GM23338 (cell line): Measurements from ENCODE around the gene TNK2. TPM values are rescaled to one million over a fixed set of nuclear protein-coding genes. Genes with fewer than 3 reads are reported as not detected.

ENCODE experiments used
- ATAC-seq: fragments of 200-7000 bp; cut with Tn5 transposase; 3 replicates; pipeline ENCODE4 v1.9.1; 2020
- DNase-seq: peaks from one replicate; pipeline ENCODE4 v3.0.0-alpha.2; 2015; ENCODE audit warnings: low spot score
- H2AFZ ChIP-seq: fragments of 200-600 bp; sonication (generic); 2 replicates; pipeline ENCODE4 v1.8.0; 2016; ENCODE audit warnings: antibody characterized with exemption, mild to moderate bottlenecking, moderate library complexity
- H3F3A ChIP-seq: fragments of 200-600 bp; sonication (generic); replicated peaks from 2 replicates; pipeline ENCODE4 v1.8.0; 2017; ENCODE audit warnings: antibody characterized with exemption, mixed run types, low read depth
- H3K27ac ChIP-seq: fragments of 200-600 bp; sonication (generic); 2 replicates; pipeline ENCODE4 v1.6.1; 2016; ENCODE audit warnings: low read depth
- H3K27me3 ChIP-seq: fragments of 200-600 bp; sonication (generic); 2 replicates; pipeline ENCODE4 v1.8.0; 2016; ENCODE audit warnings: mild to moderate bottlenecking, mixed run types, moderate library complexity; ENCODE audit not compliant: insufficient read depth
- H3K36me3 ChIP-seq: fragments of 200-600 bp; sonication (generic); 2 replicates; pipeline ENCODE4 v1.8.0; 2016; ENCODE audit warnings: mild to moderate bottlenecking; ENCODE audit not compliant: insufficient read depth
- H3K4me1 ChIP-seq: fragments of 200-600 bp; sonication (generic); 2 replicates; pipeline ENCODE4 v1.8.0; 2016; ENCODE audit warnings: mild to moderate bottlenecking, moderate library complexity; ENCODE audit not compliant: insufficient read depth
- H3K4me2 ChIP-seq: fragments of 200-600 bp; sonication (generic); 2 replicates; pipeline ENCODE4 v1.7.1; 2017; ENCODE audit warnings: mixed run types
- H3K4me3 ChIP-seq: fragments of 200-600 bp; sonication (generic); 2 replicates; pipeline ENCODE4 v1.6.1; 2016; ENCODE audit warnings: mixed run types
- H3K79me2 ChIP-seq: fragments of 200-600 bp; sonication (generic); replicated peaks from 2 replicates; pipeline ENCODE4 v1.8.0; 2017; ENCODE audit warnings: mild to moderate bottlenecking; ENCODE audit not compliant: insufficient read depth
- H3K9me2 ChIP-seq: fragments of 200-600 bp; sonication (generic); 2 replicates; pipeline ENCODE4 v1.8.0; 2017; ENCODE audit not compliant: insufficient read depth
- H4K20me1 ChIP-seq: fragments of 200-600 bp; sonication (generic); replicated peaks from 2 replicates; pipeline ENCODE4 v1.8.0; 2017; ENCODE audit warnings: mild to moderate bottlenecking; ENCODE audit not compliant: insufficient read depth
- H3K27ac Mint-ChIP-seq: 2 replicates; pipeline ENCODE4 v1.8.0; 2020; ENCODE audit warnings: inconsistent platforms, mild to moderate bottlenecking, moderate library complexity, mixed read lengths
- H3K27me3 Mint-ChIP-seq: 3 replicates; pipeline ENCODE4 v1.8.0; 2022; ENCODE audit warnings: low read depth, mild to moderate bottlenecking, moderate library complexity, mixed read lengths, inconsistent platforms; ENCODE audit not compliant: insufficient read depth, poor library complexity
- H3K36me3 Mint-ChIP-seq: 3 replicates; pipeline ENCODE4 v1.8.0; 2021; ENCODE audit warnings: low read depth, mild to moderate bottlenecking, inconsistent platforms, moderate library complexity, mixed read lengths
- H3K4me1 Mint-ChIP-seq: 3 replicates; pipeline ENCODE4 v1.8.0; 2020; ENCODE audit warnings: mild to moderate bottlenecking, inconsistent platforms, mixed read lengths
- H3K4me3 Mint-ChIP-seq: 3 replicates; pipeline ENCODE4 v1.8.0; 2021; ENCODE audit warnings: moderate library complexity, mild to moderate bottlenecking, inconsistent platforms, mixed read lengths
- H3K9me3 Mint-ChIP-seq: 3 replicates; pipeline ENCODE4 v1.8.0; 2020; ENCODE audit warnings: moderate library complexity, mild to moderate bottlenecking, inconsistent platforms, mixed read lengths
- CREB1 ChIP-seq: fragments of 250-450 bp; sonication (Bioruptor Pico); IDR thresholded peaks from 2 replicates; pipeline ENCODE4 v1.5.0; 2020; ENCODE audit warnings: low read depth, mild to moderate bottlenecking, moderate library complexity
- EZH2 ChIP-seq: fragments of 200-600 bp; sonication (generic); IDR thresholded peaks from one replicate; pipeline ENCODE4 v1.8.0; 2017; ENCODE audit warnings: antibody characterized with exemption, mild to moderate bottlenecking, low read depth; ENCODE audit not compliant: unreplicated experiment
- JUNB ChIP-seq: IDR thresholded peaks from one replicate; pipeline ENCODE4 v1.6.1; 2016; ENCODE audit warnings: antibody characterized with exemption; ENCODE audit not compliant: unreplicated experiment
- NANOG ChIP-seq: IDR thresholded peaks from 2 replicates; pipeline ENCODE4 v1.6.1; 2016; ENCODE audit warnings: antibody characterized with exemption, borderline replicate concordance
- POLR2AphosphoS5 ChIP-seq: IDR thresholded peaks from 2 replicates; pipeline ENCODE4 v1.6.1; 2016; ENCODE audit warnings: antibody characterized with exemption, low read depth
- STAT1 ChIP-seq: IDR thresholded peaks from one replicate; pipeline ENCODE4 v1.6.1; 2016; ENCODE audit warnings: antibody characterized with exemption; ENCODE audit not compliant: unreplicated experiment
- ZNF114 ChIP-seq: fragments of 250-450 bp; sonication (Bioruptor Pico); IDR thresholded peaks from 2 replicates; pipeline ENCODE4 v1.5.0; 2020; ENCODE audit warnings: mild to moderate bottlenecking, moderate library complexity
- ZNF331 ChIP-seq: fragments of 250-450 bp; sonication (Bioruptor Pico); IDR thresholded peaks from 2 replicates; pipeline ENCODE4 v1.5.0; 2020; ENCODE audit warnings: low read depth, mild to moderate bottlenecking, moderate library complexity
- polyA plus RNA-seq: library from polyadenylated mRNA; unstranded; fragments of >200 nt; fragmentation: Nextera tagmentation; extraction: Ambion mirVana; gene quantifications from 2 replicates; pipeline ENCODE4 v1.2.1, GENCODE V29; 2016
- total RNA-seq: library from RNA; depleted of rRNA; stranded (reverse); fragments of >200 nt; shearing (Covaris generic); gene quantifications from 2 replicates; pipeline ENCODE4 v1.2.3, GENCODE V29; 2014
- TF ChIP-seq, protein P1 (sequence below), 2 experiments: fragments of 200-600 bp in 1 of 2; sonication (generic) in 1 of 2; conservative IDR thresholded peaks; 2 replicates each; pipeline versions ENCODE4 v1.5.1 to v1.6.1; 2016 to 2017; ENCODE audit warnings: antibody characterized with exemption in 2 of 2, low read depth in 2 of 2, mild to moderate bottlenecking in 2 of 2, moderate library complexity in 1 of 2
- TF ChIP-seq, protein P2 (sequence below): fragments of 250-450 bp; sonication (Bioruptor Pico); IDR thresholded peaks from 2 replicates; pipeline ENCODE4 v1.5.0; 2020; ENCODE audit warnings: mild to moderate bottlenecking, moderate library complexity

The TNK2 gene
- total and polyA plus RNA-seq, 2 experiments from 2014 or later = 10.0 to 22.5 TPM

DNA sequence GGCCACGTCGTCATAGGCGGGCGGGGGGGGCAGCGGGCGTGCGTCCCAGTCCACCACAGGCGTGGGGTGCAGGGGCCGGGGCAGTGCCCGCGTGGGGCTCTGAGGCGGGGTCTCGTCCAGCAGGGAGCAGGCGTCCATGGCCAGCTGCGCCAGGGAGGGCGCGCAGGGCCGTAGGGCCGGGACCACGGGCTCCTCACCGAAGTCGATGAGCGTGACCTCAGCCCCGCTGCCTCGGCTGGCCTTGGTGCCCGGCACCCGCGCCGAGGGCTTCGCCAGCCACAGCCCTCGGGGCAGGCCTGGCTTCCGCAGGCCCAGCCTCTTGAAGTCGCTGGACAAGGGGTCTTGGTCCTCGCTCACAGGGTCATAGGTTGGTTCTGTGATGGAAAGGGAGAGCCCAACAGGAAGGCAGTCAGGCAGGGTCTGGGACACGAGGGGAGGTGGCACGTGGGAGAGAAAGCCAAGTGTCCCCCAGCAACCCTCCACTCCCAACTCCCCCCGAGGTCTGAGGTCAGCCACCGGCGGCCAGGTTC lies 40.0 kb downstream of the TNK2 start:
- H3K4me3 ChIP-seq = no peak overlapping the region
- H3K27ac Mint-ChIP-seq = no peak overlapping the region
- H3K9me3 Mint-ChIP-seq = no peaks in the 10 kb centered on the region
- no peak overlapping the region for H3K4me2 ChIP-seq
- DNase-seq (no peak), ATAC-seq (no peak)
- no peak for TF ChIP-seq ZNF331 (CRISPR knock-in tag)
- no peak for TF ChIP-seq JUNB
- no peak for TF ChIP-seq EZH2
- no peak for TF ChIP-seq NANOG
- no peak for TF ChIP-seq STAT1
- H3K4me1 ChIP-seq = no peaks in the 10 kb centered on the region
- no peaks in the 10 kb centered on the region for H4K20me1 ChIP-seq
- no peaks in the 10 kb centered on the region for H3K79me2 ChIP-seq
- no peaks in the 10 kb centered on the region for H3K4me1 Mint-ChIP-seq
- no peak overlapping the region for H3K27ac ChIP-seq
- H3K27me3 ChIP-seq = no peaks in the 10 kb centered on the region
- H3K36me3 Mint-ChIP-seq = no peaks in the 10 kb centered on the region; the same call in 2 of the 3 replicates
- no peak overlapping the region for H3K4me3 Mint-ChIP-seq
- H3F3A ChIP-seq = no peaks in the 10 kb centered on the region
- peaks cover 8% of the 10 kb centered on the region for H3K27me3 Mint-ChIP-seq
- no peak overlapping the region for H2AFZ ChIP-seq
- H3K9me2 ChIP-seq = no peaks in the 10 kb centered on the region
- H3K36me3 ChIP-seq = no peaks in the 10 kb centered on the region

DNA sequence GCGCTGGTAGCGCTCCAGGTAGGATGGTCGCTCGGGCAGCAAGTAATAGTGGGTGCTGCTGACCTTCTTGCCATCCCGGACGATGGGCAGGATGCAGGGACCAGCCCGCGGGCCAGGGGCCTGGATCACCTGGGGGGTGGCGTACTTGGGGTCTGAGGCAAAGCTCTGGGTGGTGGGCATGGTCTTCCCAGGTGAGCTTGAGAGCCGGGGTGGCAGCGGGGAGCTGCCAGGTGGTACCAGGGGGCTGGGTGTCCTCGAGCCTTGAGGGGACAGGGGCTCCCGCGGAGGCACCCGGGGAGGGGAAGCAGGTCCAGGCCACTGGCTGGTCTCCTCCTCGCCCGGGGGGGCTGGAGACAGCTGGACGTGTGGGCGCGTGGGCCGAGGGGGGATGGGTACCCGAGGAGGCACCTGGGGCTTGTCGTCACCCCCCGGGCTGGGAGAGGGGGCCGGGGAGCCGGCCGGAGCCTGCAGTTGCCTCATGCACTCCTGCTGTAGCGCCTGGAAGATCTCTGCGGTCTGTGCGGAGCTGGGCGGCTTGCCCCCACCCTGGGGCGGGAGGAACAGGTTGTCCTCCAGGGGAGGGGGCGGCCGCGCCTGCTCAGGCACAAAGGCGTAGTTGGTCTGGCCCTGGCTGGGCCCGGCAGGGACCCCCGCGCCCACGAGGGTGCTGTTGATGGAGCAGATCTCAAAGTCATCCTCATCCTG lies 40.6 kb downstream of the TNK2 start:
- no peak overlapping the region for H3K27ac ChIP-seq
- H3K4me3 ChIP-seq = no peak overlapping the region
- H3K36me3 ChIP-seq = no peaks in the 10 kb centered on the region
- H2AFZ ChIP-seq = no peak overlapping the region
- H3K9me2 ChIP-seq = no peaks in the 10 kb centered on the region
- H4K20me1 ChIP-seq = no peaks in the 10 kb centered on the region
- Mint-ChIP-seq H3K36me3 (no peaks in the 10 kb centered on the region; the same call in 2 of the 3 replicates), H3K27me3 (peaks cover 7% of the 10 kb centered on the region), H3K4me3 (no peak overlapping the region), H3K4me1 (peaks cover 2% of the 10 kb centered on the region; the same call in 1 of the 3 replicates), H3K27ac (no peak overlapping the region), H3K9me3 (no peaks in the 10 kb centered on the region)
- H3K79me2 ChIP-seq = no peaks in the 10 kb centered on the region
- H3K27me3 ChIP-seq = no peaks in the 10 kb centered on the region
- no peak overlapping the region for H3K4me2 ChIP-seq
- H3F3A ChIP-seq = no peaks in the 10 kb centered on the region
- H3K4me1 ChIP-seq = no peaks in the 10 kb centered on the region
- no peak for DNase-seq
- ATAC-seq = no peak
- TF ChIP-seq POLR2AphosphoS5 (no peak), NANOG (no peak), STAT1 (no peak), ZNF114 (CRISPR knock-in tag) (no peak), CREB1 (CRISPR knock-in tag) (no peak)
- TF ChIP-seq, protein P1, sequence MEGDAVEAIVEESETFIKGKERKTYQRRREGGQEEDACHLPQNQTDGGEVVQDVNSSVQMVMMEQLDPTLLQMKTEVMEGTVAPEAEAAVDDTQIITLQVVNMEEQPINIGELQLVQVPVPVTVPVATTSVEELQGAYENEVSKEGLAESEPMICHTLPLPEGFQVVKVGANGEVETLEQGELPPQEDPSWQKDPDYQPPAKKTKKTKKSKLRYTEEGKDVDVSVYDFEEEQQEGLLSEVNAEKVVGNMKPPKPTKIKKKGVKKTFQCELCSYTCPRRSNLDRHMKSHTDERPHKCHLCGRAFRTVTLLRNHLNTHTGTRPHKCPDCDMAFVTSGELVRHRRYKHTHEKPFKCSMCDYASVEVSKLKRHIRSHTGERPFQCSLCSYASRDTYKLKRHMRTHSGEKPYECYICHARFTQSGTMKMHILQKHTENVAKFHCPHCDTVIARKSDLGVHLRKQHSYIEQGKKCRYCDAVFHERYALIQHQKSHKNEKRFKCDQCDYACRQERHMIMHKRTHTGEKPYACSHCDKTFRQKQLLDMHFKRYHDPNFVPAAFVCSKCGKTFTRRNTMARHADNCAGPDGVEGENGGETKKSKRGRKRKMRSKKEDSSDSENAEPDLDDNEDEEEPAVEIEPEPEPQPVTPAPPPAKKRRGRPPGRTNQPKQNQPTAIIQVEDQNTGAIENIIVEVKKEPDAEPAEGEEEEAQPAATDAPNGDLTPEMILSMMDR (conservative IDR thresholded peaks at IDR 0.05; ENCODE audit: low read depth in 2 of 2) = no peak
- TF ChIP-seq, protein P2, sequence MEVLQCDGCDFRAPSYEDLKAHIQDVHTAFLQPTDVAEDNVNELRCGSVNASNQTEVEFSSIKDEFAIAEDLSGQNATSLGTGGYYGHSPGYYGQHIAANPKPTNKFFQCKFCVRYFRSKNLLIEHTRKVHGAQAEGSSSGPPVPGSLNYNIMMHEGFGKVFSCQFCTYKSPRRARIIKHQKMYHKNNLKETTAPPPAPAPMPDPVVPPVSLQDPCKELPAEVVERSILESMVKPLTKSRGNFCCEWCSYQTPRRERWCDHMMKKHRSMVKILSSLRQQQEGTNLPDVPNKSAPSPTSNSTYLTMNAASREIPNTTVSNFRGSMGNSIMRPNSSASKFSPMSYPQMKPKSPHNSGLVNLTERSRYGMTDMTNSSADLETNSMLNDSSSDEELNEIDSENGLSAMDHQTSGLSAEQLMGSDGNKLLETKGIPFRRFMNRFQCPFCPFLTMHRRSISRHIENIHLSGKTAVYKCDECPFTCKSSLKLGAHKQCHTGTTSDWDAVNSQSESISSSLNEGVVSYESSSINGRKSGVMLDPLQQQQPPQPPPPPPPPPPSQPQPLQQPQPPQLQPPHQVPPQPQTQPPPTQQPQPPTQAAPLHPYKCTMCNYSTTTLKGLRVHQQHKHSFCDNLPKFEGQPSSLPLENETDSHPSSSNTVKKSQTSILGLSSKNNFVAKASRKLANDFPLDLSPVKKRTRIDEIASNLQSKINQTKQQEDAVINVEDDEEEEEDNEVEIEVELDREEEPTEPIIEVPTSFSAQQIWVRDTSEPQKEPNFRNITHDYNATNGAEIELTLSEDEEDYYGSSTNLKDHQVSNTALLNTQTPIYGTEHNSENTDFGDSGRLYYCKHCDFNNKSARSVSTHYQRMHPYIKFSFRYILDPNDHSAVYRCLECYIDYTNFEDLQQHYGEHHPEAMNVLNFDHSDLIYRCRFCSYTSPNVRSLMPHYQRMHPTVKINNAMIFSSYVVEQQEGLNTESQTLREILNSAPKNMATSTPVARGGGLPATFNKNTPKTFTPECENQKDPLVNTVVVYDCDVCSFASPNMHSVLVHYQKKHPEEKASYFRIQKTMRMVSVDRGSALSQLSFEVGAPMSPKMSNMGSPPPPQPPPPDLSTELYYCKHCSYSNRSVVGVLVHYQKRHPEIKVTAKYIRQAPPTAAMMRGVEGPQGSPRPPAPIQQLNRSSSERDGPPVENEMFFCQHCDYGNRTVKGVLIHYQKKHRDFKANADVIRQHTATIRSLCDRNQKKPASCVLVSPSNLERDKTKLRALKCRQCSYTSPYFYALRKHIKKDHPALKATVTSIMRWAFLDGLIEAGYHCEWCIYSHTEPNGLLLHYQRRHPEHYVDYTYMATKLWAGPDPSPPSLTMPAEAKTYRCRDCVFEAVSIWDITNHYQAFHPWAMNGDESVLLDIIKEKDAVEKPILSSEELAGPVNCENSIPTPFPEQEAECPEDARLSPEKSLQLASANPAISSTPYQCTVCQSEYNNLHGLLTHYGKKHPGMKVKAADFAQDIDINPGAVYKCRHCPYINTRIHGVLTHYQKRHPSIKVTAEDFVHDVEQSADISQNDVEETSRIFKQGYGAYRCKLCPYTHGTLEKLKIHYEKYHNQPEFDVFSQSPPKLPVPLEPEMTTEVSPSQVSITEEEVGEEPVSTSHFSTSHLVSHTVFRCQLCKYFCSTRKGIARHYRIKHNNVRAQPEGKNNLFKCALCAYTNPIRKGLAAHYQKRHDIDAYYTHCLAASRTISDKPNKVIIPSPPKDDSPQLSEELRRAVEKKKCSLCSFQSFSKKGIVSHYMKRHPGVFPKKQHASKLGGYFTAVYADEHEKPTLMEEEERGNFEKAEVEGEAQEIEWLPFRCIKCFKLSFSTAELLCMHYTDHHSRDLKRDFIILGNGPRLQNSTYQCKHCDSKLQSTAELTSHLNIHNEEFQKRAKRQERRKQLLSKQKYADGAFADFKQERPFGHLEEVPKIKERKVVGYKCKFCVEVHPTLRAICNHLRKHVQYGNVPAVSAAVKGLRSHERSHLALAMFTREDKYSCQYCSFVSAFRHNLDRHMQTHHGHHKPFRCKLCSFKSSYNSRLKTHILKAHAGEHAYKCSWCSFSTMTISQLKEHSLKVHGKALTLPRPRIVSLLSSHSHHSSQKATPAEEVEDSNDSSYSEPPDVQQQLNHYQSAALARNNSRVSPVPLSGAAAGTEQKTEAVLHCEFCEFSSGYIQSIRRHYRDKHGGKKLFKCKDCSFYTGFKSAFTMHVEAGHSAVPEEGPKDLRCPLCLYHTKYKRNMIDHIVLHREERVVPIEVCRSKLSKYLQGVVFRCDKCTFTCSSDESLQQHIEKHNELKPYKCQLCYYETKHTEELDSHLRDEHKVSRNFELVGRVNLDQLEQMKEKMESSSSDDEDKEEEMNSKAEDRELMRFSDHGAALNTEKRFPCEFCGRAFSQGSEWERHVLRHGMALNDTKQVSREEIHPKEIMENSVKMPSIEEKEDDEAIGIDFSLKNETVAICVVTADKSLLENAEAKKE (CRISPR knock-in tag) = no peak
